HG03442 (cell line): ENCODE measurements around the gene USP1.

Experiments used
- ATAC-seq: cut with Tn5 transposase; IDR thresholded peaks from one replicate; pipeline ENCODE4 v1.9.1; 2021; ENCODE audit warnings: mild to moderate bottlenecking, moderate library complexity; ENCODE audit not compliant: unreplicated experiment

The USP1 gene

GRCh38 chr1:62436466-62437272 is at the start of gene USP1:
USP1 (plus strand) TSS chr1:62437049; CDS start chr1:62439868, 2,819 bp downstream.
- peak; percentile 79 for ATAC-seq

GRCh38 chr1:62389531-62389930 is 47.3 kb upstream of the USP1 start:
- no peak for ATAC-seq

- no peak for ATAC-seq
Measured at GRCh38 chr1:62390071-62390470, 46.8 kb upstream of the USP1 start.

- ATAC-seq, result no peak
Measured at GRCh38 chr1:62391369-62391971, 45.4 kb upstream of the USP1 start.

GRCh38 chr1:62392951-62393350 is 43.9 kb upstream of the USP1 start:
- no peak for ATAC-seq

- ATAC-seq, result no peak
Measured at GRCh38 chr1:62394646-62395045, 42.2 kb upstream of the USP1 start.

- ATAC-seq, result no peak
Measured at GRCh38 chr1:62395291-62395690, 41.6 kb upstream of the USP1 start.

GRCh38 chr1:62396871-62397270 is 40.0 kb upstream of the USP1 start:
- no peak for ATAC-seq

- no peak for ATAC-seq
Measured at GRCh38 chr1:62397301-62397700, 39.5 kb upstream of the USP1 start.

GRCh38 chr1:62398377-62398776 is 38.5 kb upstream of the USP1 start:
- ATAC-seq, result no peak

- no peak for ATAC-seq
Measured at GRCh38 chr1:62401034-62401760, 35.7 kb upstream of the USP1 start.

GRCh38 chr1:62405247-62405646 is 31.6 kb upstream of the USP1 start:
- no peak for ATAC-seq

GRCh38 chr1:62406576-62406975 is 30.3 kb upstream of the USP1 start:
- no peak for ATAC-seq

- ATAC-seq, result peak; percentile 54
Measured at GRCh38 chr1:62407398-62408009, 29.3 kb upstream of the USP1 start.

GRCh38 chr1:62415687-62416086 is 21.2 kb upstream of the USP1 start:
- no peak for ATAC-seq

GRCh38 chr1:62417351-62417999 is 19.4 kb upstream of the USP1 start:
- ATAC-seq, result no peak

- ATAC-seq, result no peak
Measured at GRCh38 chr1:62420214-62420613, 16.6 kb upstream of the USP1 start.

- no peak for ATAC-seq
Measured at GRCh38 chr1:62423580-62424242, 13.1 kb upstream of the USP1 start.

GRCh38 chr1:62424411-62424810 is 12.4 kb upstream of the USP1 start:
- ATAC-seq, result no peak

GRCh38 chr1:62425041-62425440 is 11.8 kb upstream of the USP1 start:
- ATAC-seq, result no peak
